ENCODE data around the gene PHKA2.

GRCh38 chrX:18964901-18965300 is 19.0 kb downstream of the PHKA2 start:
- TF ChIP-seq, protein P1, sequence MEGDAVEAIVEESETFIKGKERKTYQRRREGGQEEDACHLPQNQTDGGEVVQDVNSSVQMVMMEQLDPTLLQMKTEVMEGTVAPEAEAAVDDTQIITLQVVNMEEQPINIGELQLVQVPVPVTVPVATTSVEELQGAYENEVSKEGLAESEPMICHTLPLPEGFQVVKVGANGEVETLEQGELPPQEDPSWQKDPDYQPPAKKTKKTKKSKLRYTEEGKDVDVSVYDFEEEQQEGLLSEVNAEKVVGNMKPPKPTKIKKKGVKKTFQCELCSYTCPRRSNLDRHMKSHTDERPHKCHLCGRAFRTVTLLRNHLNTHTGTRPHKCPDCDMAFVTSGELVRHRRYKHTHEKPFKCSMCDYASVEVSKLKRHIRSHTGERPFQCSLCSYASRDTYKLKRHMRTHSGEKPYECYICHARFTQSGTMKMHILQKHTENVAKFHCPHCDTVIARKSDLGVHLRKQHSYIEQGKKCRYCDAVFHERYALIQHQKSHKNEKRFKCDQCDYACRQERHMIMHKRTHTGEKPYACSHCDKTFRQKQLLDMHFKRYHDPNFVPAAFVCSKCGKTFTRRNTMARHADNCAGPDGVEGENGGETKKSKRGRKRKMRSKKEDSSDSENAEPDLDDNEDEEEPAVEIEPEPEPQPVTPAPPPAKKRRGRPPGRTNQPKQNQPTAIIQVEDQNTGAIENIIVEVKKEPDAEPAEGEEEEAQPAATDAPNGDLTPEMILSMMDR (IDR thresholded peaks at IDR 0.05; ENCODE audit: borderline replicate concordance, extremely low read depth, low read length, poor library complexity, severe bottlenecking): no peak
- no peak for TF ChIP-seq EZH2 (IDR thresholded peaks at IDR 0.05; ENCODE audit: borderline replicate concordance, low read depth, low read length, severe bottlenecking)
